Inflammatory macrophage (primary cell): ENCODE measurements around the gene AQP9.

Experiments used
- DNase-seq, 2 donors: peaks; one replicate each; pipeline ENCODE4 v3.0.0-alpha.2; 2020 to 2022

Gene AQP9

GRCh38 chr15:58141894-58142293, 3.7 kb downstream of the AQP9 start:
- no peak for DNase-seq

GRCh38 chr15:58142827-58143461, 4.8 kb downstream of the AQP9 start:
- peak; percentile 33 to 39 for DNase-seq

- DNase-seq = peak; percentile 30 to 38
Measured at GRCh38 chr15:58145606-58146005, 7.4 kb downstream of the AQP9 start.

GRCh38 chr15:58146211-58146610, 8.0 kb downstream of the AQP9 start:
- peak in 1 of 2 donors; percentile 5 for DNase-seq

GRCh38 chr15:58146749-58147148, 8.6 kb downstream of the AQP9 start:
- DNase-seq = peak; percentile 94 to 96

GRCh38 chr15:58147171-58147611, 9.0 kb downstream of the AQP9 start:
- DNase-seq = peak; percentile 90 to 98

- no peak for DNase-seq
Measured at GRCh38 chr15:58148120-58148519, 9.9 kb downstream of the AQP9 start.

GRCh38 chr15:58148633-58149445, 10.7 kb downstream of the AQP9 start:
- peak; percentile 16 to 37 for DNase-seq

- DNase-seq = no peak
Measured at GRCh38 chr15:58154769-58155168, 16.6 kb downstream of the AQP9 start.

- DNase-seq = no peak
Measured at GRCh38 chr15:58159827-58160386, 21.7 kb downstream of the AQP9 start.

- no peak for DNase-seq
Measured at GRCh38 chr15:58161436-58161930, 23.3 kb downstream of the AQP9 start.

GRCh38 chr15:58163985-58164384, 25.8 kb downstream of the AQP9 start:
- no peak for DNase-seq

GRCh38 chr15:58164926-58165325, 26.7 kb downstream of the AQP9 start:
- peak in 1 of 2 donors; percentile 1 for DNase-seq

- DNase-seq = peak in 1 of 2 donors; percentile 3
Measured at GRCh38 chr15:58165661-58166060, 27.5 kb downstream of the AQP9 start.

- peak; percentile 43 to 61 for DNase-seq
Measured at GRCh38 chr15:58167095-58167691, 29.0 kb downstream of the AQP9 start.

GRCh38 chr15:58169934-58170333, 31.8 kb downstream of the AQP9 start:
- DNase-seq = no peak

GRCh38 chr15:58171476-58172061, 33.4 kb downstream of the AQP9 start:
- DNase-seq = no peak

GRCh38 chr15:58174709-58175108, 36.5 kb downstream of the AQP9 start:
- DNase-seq = no peak

- no peak for DNase-seq
Measured at GRCh38 chr15:58175955-58176354, 37.8 kb downstream of the AQP9 start.

GRCh38 chr15:58178668-58179067, 40.5 kb downstream of the AQP9 start:
- no peak for DNase-seq

- DNase-seq = peak in 1 of 2 donors; percentile 0
Measured at GRCh38 chr15:58179206-58179605, 41.0 kb downstream of the AQP9 start.

- DNase-seq = peak in 1 of 2 donors; percentile 2
Measured at GRCh38 chr15:58179741-58180381, 41.7 kb downstream of the AQP9 start.
